Peyer's patch (tissue), 4 donors: ENCODE data around the gene JPH2. TPM values are rescaled to one million over a fixed set of nuclear protein-coding genes. Genes with fewer than 3 reads are reported as not detected.

Source experiments
- DNase-seq, 3 donors: peaks; one replicate each; pipeline ENCODE4 v3.0.0-alpha.2; 2017 to 2019
- H3K27ac ChIP-seq, 4 donors: fragments of 200-600 bp; sonication (generic); one replicate each; pipeline ENCODE4 v1.5.1; 2016 to 2019
- H3K27me3 ChIP-seq, 2 donors: fragments of 200-600 bp; sonication (generic); one replicate each; pipeline ENCODE4 v1.5.1; 2019
- H3K36me3 ChIP-seq, 3 donors: fragments of 200-600 bp; sonication (generic); one replicate each; pipeline ENCODE4 v1.5.1; 2016 to 2019
- H3K4me1 ChIP-seq, 4 donors: fragments of 200-600 bp; sonication (generic); one replicate each; pipeline ENCODE4 v1.5.1; 2016 to 2019
- H3K4me3 ChIP-seq, 4 donors: fragments of 200-600 bp; sonication (generic); 1 replicate in 3 of 4; 2 replicates in 1 of 4; pipeline ENCODE4 v1.5.1; 2016 to 2019; ENCODE audit warnings: mild to moderate bottlenecking in 1 of 4
- H3K9me3 ChIP-seq, 4 donors: fragments of 200-600 bp; sonication (generic); one replicate each; pipeline ENCODE4 v1.5.1; 2016 to 2019; ENCODE audit warnings: mild to moderate bottlenecking in 1 of 4
- CTCF ChIP-seq, 6 experiments: fragments of 450-650 bp in 4 of 6; fragments of 200-600 bp in 2 of 6; sonication (generic) in 1 of 6; IDR thresholded peaks; one replicate each; pipeline ENCODE4 v1.5.1; 2017 to 2019; ENCODE audit warnings: antibody characterized with exemption in 6 of 6, mild to moderate bottlenecking in 3 of 6, moderate library complexity in 1 of 6
- POLR2A ChIP-seq, 2 donors: fragments of 450-650 bp; IDR thresholded peaks; one replicate each; pipeline ENCODE4 v1.5.1; 2017; ENCODE audit warnings: antibody characterized with exemption in 2 of 2, mild to moderate bottlenecking in 2 of 2, moderate library complexity in 2 of 2
- total RNA-seq, 4 donors: library from RNA; depleted of rRNA; stranded (reverse); fragments of >200 nt; gene quantifications; one replicate each; pipeline ENCODE4 v1.1.0, GENCODE V29; 2016

Gene JPH2
- total RNA-seq, 4 donors from 2014 or later = 1.2 to 8.0 (median 4.2) TPM

- no peak for TF ChIP-seq POLR2A (IDR thresholded peaks at IDR 0.05)
- no peak for TF ChIP-seq CTCF (IDR thresholded peaks at IDR 0.05)
- DNase-seq = no peak
- Histone ChIP-seq H3K27ac (no peak overlapping the region), H3K36me3 (no peaks in the 10 kb centered on the region), H3K4me1 (peaks cover 0 to 8% (median 2%) of the 10 kb centered on the region in 4 donors), H3K27me3 (no peaks in the 10 kb centered on the region), H3K9me3 (no peaks in the 10 kb centered on the region), H3K4me3 (no peak overlapping the region)
Measured at GRCh38 chr20:44073675-44074071, 113.3 kb downstream of the JPH2 start.

- Histone ChIP-seq H3K4me1 (peaks cover 0 to 11% (median 2%) of the 10 kb centered on the region in 4 donors), H3K9me3 (no peaks in the 10 kb centered on the region), H3K36me3 (no peaks in the 10 kb centered on the region), H3K27ac (no peak overlapping the region), H3K27me3 (no peaks in the 10 kb centered on the region), H3K4me3 (no peak overlapping the region)
- peak in 1 of 3 donors; percentile 37 for DNase-seq
- no peak for TF ChIP-seq POLR2A (IDR thresholded peaks at IDR 0.05)
- TF ChIP-seq CTCF (IDR thresholded peaks at IDR 0.05) = no peak
Measured at GRCh38 chr20:44073011-44073674, 113.8 kb downstream of the JPH2 start.

- no peak overlapping the region for H3K27ac ChIP-seq
- H3K4me1 ChIP-seq = peaks cover 0 to 11% (median 2%) of the 10 kb centered on the region in 4 donors
- peak in 1 of 3 donors; percentile 33 for DNase-seq
- no peaks in the 10 kb centered on the region for H3K9me3 ChIP-seq
- TF ChIP-seq POLR2A (IDR thresholded peaks at IDR 0.05) = no peak
- TF ChIP-seq CTCF (IDR thresholded peaks at IDR 0.05) = no peak
- H3K36me3 ChIP-seq = no peaks in the 10 kb centered on the region
- no peaks in the 10 kb centered on the region for H3K27me3 ChIP-seq
- no peak overlapping the region for H3K4me3 ChIP-seq
Measured at GRCh38 chr20:44072384-44072783, 114.6 kb downstream of the JPH2 start.

- Histone ChIP-seq H3K4me1 (peaks cover 0 to 11% (median 2%) of the 10 kb centered on the region in 4 donors), H3K36me3 (no peaks in the 10 kb centered on the region), H3K27ac (peak overlapping the region in 1 of 4 donors; percentile 55), H3K4me3 (no peak overlapping the region), H3K27me3 (no peaks in the 10 kb centered on the region), H3K9me3 (no peaks in the 10 kb centered on the region)
- DNase-seq = peak in 1 of 3 donors; percentile 38
- TF ChIP-seq POLR2A (IDR thresholded peaks at IDR 0.05) (no peak), CTCF (IDR thresholded peaks at IDR 0.05) (no peak)
Measured at GRCh38 chr20:44071526-44072111, 115.4 kb downstream of the JPH2 start.

DNA sequence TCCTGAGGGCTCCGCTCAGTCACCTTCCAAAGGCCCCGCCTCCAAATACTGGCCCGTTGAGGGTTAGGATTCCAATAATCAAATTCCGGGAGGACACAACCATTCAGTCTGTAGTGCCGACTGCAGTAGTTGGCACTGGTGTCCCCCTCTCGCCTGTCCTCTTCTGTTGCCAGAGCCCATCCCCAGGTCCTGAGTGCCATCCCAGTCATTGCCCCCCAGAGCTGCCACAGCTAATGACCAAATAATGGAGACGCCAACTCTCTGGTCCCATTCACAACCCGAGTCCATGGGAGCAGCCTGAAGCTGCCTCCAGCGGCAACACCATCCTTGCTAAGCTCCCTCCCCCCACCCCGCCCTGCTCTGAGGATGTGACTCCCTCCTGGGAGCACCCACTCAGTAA lies 115.9 kb downstream of the JPH2 start:
- H3K4me3 ChIP-seq = no peak overlapping the region
- H3K27ac ChIP-seq = peak overlapping the region in 3 of 4 donors; percentile 57 to 79 (median 60)
- peak in 1 of 3 donors; percentile 18 for DNase-seq
- H3K9me3 ChIP-seq = no peaks in the 10 kb centered on the region
- TF ChIP-seq POLR2A (IDR thresholded peaks at IDR 0.05) = no peak
- no peak for TF ChIP-seq CTCF (IDR thresholded peaks at IDR 0.05)
- H3K27me3 ChIP-seq = no peaks in the 10 kb centered on the region
- H3K4me1 ChIP-seq = peaks cover 0 to 11% (median 2%) of the 10 kb centered on the region in 4 donors
- H3K36me3 ChIP-seq = no peaks in the 10 kb centered on the region
